Hematopoietic multipotent progenitor cell (in vitro differentiated cells): ENCODE data around the gene PMF1. TPM values are rescaled to one million over a fixed set of nuclear protein-coding genes. Genes with fewer than 3 reads are reported as not detected.
A peak's percentile ranks its signal among the peaks of the same experiment; 100 is the strongest.

Experiments used
- DNase-seq, 3 donors: peaks; one replicate each; pipeline ENCODE4 v3.0.0-alpha.2; 2011 to 2015; ENCODE audit warnings: low read depth in 2 of 3, low spot score in 2 of 3
- small RNA-seq: library from RNA; depleted of rRNA; stranded (forward); fragments of <200 nt; gene quantifications from one replicate; pipeline ENCODE3, GENCODE V24; 2012
- total RNA-seq: library from RNA; depleted of rRNA; stranded (reverse); fragments of >200 nt; gene quantifications from one replicate; pipeline ENCODE4 v1.2.3, GENCODE V29; 2012

Gene PMF1
- total RNA-seq, 1 donor, result 103 TPM

- DNase-seq, result no peak
Measured at GRCh38 chr1:156262461-156263287, 49.9 kb downstream of the PMF1 start.

- no peak for DNase-seq
Measured at GRCh38 chr1:156263288-156263655, 50.5 kb downstream of the PMF1 start.

GRCh38 chr1:156266051-156266450, 53.2 kb downstream of the PMF1 start:
- no peak for DNase-seq

GRCh38 chr1:156268336-156268735, 55.5 kb downstream of the PMF1 start:
- DNase-seq, result no peak

GRCh38 chr1:156270314-156270713, 57.5 kb downstream of the PMF1 start:
- DNase-seq, result no peak

- no peak for DNase-seq
Measured at GRCh38 chr1:156276532-156276931, 63.7 kb downstream of the PMF1 start.

GRCh38 chr1:156276966-156277381, 64.2 kb downstream of the PMF1 start:
- no peak for DNase-seq

- no peak for DNase-seq
Measured at GRCh38 chr1:156279837-156280236, 67.0 kb downstream of the PMF1 start.

GRCh38 chr1:156281281-156281680, 68.5 kb downstream of the PMF1 start:
- DNase-seq, result peak in 1 of 3 donors; percentile 50

- DNase-seq, result no peak
Measured at GRCh38 chr1:156281693-156282478, 69.1 kb downstream of the PMF1 start.

GRCh38 chr1:156282479-156283222, 69.8 kb downstream of the PMF1 start, which contains the start of gene SMG5:
Gene SMG5, minus strand, starts transcription at chr1:156282825. Its CDS starts 145 bp downstream, at chr1:156282680.
- peak; percentile 84 to 99 (median 98) for DNase-seq

GRCh38 chr1:156283521-156283920, 70.7 kb downstream of the PMF1 start:
- no peak for DNase-seq

- no peak for DNase-seq
Measured at GRCh38 chr1:156284112-156284511, 71.3 kb downstream of the PMF1 start, which contains the start of gene TMEM79. Gene TMEM79, plus strand, starts transcription at chr1:156284325. Its CDS starts 902 bp downstream, at chr1:156285227.

- DNase-seq, result no peak
Measured at GRCh38 chr1:156284757-156285156, 72.0 kb downstream of the PMF1 start.

- no peak for DNase-seq
Measured at GRCh38 chr1:156285437-156285836, 72.6 kb downstream of the PMF1 start.

GRCh38 chr1:156286061-156286460, 73.3 kb downstream of the PMF1 start:
- no peak for DNase-seq

Small RNA genes within 50 kb of the gene (small RNA-seq; reads per million reads assigned to genes)
- gene RF00568, result not detected

Other genes with a start within 250 kb of the PMF1 start
- 291 TPM for gene ARHGEF2, start 234.5 kb upstream of the PMF1 start, total RNA-seq
- gene SSR2, start 192.1 kb upstream of the PMF1 start, total RNA-seq, result 713 TPM
- gene UBQLN4, start 159.2 kb upstream of the PMF1 start, total RNA-seq, result 17.5 TPM
- gene LAMTOR2, start 158.2 kb upstream of the PMF1 start, total RNA-seq, result 68.1 TPM
- gene RAB25, start 151.8 kb upstream of the PMF1 start, total RNA-seq, result under 0.01 TPM
- gene MEX3A, start 130.5 kb upstream of the PMF1 start, total RNA-seq, result 3.2 TPM
- 280 TPM for gene LMNA, start 98.3 kb upstream of the PMF1 start, total RNA-seq
- gene SEMA4A, start 59.4 kb upstream of the PMF1 start, total RNA-seq, result 15.1 TPM
- 13.2 TPM for gene SLC25A44, start 18.9 kb upstream of the PMF1 start, total RNA-seq
- gene BGLAP, start 29.2 kb downstream of the PMF1 start, total RNA-seq, result 1.9 TPM
- gene PAQR6, start 35.0 kb downstream of the PMF1 start, total RNA-seq, result 2.2 TPM
- gene SMG5, start 69.8 kb downstream of the PMF1 start, total RNA-seq, result 52.5 TPM
- gene TMEM79, start 71.3 kb downstream of the PMF1 start, total RNA-seq, result 4.8 TPM
- gene GLMP, start 82.7 kb downstream of the PMF1 start, total RNA-seq, result 50.1 TPM
- gene VHLL, start 86.3 kb downstream of the PMF1 start, total RNA-seq, result not detected
- gene CCT3, start 125.3 kb downstream of the PMF1 start, total RNA-seq, result 353 TPM
- gene TSACC, start 125.5 kb downstream of the PMF1 start, total RNA-seq, result not detected
- not detected for gene RHBG, start 156.2 kb downstream of the PMF1 start, total RNA-seq